Endothelial cell of umbilical vein (primary cell): Measurements from ENCODE around the gene RALGPS2.

ENCODE experiments used
- EZH2 ChIP-seq: IDR thresholded peaks from 2 replicates; pipeline ENCODE4 v1.6.1; 2012; ENCODE audit warnings: borderline replicate concordance, low read depth, mild to moderate bottlenecking, moderate library complexity, low read length, inconsistent platforms; ENCODE audit not compliant: severe bottlenecking
- GATA2 ChIP-seq: IDR thresholded peaks from 2 replicates; pipeline ENCODE4 v1.7.0; 2011; ENCODE audit warnings: low read depth, mild to moderate bottlenecking, moderate library complexity, mixed read lengths, low read length; ENCODE audit not compliant: insufficient read length, insufficient read depth
- POLR2A ChIP-seq: IDR thresholded peaks from 2 replicates; pipeline ENCODE4 v1.6.1; 2012; ENCODE audit warnings: low read depth, mild to moderate bottlenecking, control low read depth, low read length
- POLR2AphosphoS5 ChIP-seq: IDR thresholded peaks from 2 replicates; pipeline ENCODE4 v1.6.1; 2012; ENCODE audit warnings: low read depth, mild to moderate bottlenecking, control low read depth, low read length, moderate library complexity; ENCODE audit not compliant: insufficient read depth
- TF ChIP-seq, protein P1 (sequence below), 2 donors: IDR thresholded peaks; 1 replicate in 1 of 2; 2 replicates in 1 of 2; pipeline ENCODE4 v1.5.1; 2011; ENCODE audit warnings: low read length in 2 of 2, mild to moderate bottlenecking in 2 of 2, moderate library complexity in 2 of 2, control low read depth in 1 of 2, inconsistent platforms in 1 of 2, low read depth in 1 of 2; ENCODE audit not compliant: insufficient read depth in 1 of 2; ENCODE audit errors: extremely low read depth in 1 of 2
- TF ChIP-seq, protein P2 (sequence below): IDR thresholded peaks from 2 replicates; pipeline ENCODE4 v1.6.1; 2011; ENCODE audit not compliant: insufficient read depth, insufficient read length

DNA sequence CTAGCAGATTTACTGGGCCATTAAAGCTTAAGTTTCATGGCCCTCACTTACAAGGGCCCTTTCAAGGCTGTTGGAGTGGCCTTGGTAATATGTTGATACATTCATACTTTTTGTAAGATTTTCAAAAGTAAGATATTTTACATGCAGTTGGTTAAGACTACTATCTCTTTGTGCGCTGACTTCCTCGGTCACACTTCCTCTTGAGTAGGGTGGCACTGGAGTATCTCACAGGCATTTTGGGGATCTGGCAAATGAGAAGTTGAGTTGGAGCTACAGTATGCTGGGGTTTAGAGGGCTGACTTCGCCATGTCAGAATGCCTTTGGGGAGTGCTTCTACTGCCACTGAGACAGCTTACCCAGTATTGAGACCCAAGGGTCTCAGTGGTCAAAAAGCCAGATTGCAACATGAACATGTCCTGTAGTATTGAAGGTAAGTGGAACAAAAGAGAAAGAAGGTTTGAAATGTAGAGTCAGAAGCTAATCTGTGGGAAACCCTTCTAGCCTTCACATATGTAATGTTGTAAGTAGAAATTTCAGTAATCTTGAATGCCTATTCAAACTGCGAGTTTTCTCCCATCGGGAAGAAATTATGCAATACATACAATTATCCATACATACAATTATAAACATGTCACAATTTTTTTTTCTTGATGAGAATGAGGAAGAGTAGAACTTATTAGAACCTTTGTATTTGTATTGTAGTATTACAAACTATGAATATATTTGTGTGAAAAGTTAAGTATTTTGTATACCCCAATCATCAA is 32.3 kb upstream of the RALGPS2 start:
- TF ChIP-seq, protein P1, sequence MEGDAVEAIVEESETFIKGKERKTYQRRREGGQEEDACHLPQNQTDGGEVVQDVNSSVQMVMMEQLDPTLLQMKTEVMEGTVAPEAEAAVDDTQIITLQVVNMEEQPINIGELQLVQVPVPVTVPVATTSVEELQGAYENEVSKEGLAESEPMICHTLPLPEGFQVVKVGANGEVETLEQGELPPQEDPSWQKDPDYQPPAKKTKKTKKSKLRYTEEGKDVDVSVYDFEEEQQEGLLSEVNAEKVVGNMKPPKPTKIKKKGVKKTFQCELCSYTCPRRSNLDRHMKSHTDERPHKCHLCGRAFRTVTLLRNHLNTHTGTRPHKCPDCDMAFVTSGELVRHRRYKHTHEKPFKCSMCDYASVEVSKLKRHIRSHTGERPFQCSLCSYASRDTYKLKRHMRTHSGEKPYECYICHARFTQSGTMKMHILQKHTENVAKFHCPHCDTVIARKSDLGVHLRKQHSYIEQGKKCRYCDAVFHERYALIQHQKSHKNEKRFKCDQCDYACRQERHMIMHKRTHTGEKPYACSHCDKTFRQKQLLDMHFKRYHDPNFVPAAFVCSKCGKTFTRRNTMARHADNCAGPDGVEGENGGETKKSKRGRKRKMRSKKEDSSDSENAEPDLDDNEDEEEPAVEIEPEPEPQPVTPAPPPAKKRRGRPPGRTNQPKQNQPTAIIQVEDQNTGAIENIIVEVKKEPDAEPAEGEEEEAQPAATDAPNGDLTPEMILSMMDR (IDR thresholded peaks at IDR 0.05; ENCODE audit: extremely low read depth in 1 of 2, insufficient read depth in 1 of 2, low read depth in 1 of 2, low read length in 2 of 2) = no peak
- TF ChIP-seq POLR2AphosphoS5 = no peak
- TF ChIP-seq POLR2A = no peak
- TF ChIP-seq EZH2 = no peak
- TF ChIP-seq, protein P2, sequence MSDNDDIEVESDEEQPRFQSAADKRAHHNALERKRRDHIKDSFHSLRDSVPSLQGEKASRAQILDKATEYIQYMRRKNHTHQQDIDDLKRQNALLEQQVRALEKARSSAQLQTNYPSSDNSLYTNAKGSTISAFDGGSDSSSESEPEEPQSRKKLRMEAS = no peak
- no peak for TF ChIP-seq GATA2
